HG02973 (cell line): Measurements from ENCODE around the gene CELF5.
"Not testable (repeated sequence)": the region's sequence is repeated elsewhere in the genome, so short reads cannot be mapped to it uniquely, and the experiment has no call there.

Experiments
- ATAC-seq: cut with Tn5 transposase; IDR thresholded peaks from one replicate; pipeline ENCODE4 v1.9.1; 2021; ENCODE audit warnings: moderate library complexity; ENCODE audit not compliant: unreplicated experiment

The CELF5 gene

DNA sequence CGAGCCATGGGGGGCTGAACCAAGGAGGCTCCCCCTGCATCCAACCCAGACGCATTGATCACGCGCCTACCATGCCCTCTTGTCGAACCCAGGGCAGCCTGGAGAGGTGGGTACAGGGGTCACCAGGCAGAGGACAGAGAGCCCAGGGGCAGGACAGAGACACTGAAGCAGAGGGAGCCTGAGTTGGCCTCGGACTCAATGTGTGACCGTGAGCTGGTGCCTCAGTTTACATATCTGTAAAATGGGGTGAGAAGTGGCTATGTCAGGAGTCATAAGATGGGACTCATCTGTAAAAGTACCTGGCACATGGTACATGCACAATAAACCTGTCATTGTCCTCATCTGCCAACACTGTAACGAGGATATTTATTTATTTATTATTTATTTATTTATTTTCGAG is 117.8 kb downstream of the CELF5 start:
- ATAC-seq: no peak

DNA sequence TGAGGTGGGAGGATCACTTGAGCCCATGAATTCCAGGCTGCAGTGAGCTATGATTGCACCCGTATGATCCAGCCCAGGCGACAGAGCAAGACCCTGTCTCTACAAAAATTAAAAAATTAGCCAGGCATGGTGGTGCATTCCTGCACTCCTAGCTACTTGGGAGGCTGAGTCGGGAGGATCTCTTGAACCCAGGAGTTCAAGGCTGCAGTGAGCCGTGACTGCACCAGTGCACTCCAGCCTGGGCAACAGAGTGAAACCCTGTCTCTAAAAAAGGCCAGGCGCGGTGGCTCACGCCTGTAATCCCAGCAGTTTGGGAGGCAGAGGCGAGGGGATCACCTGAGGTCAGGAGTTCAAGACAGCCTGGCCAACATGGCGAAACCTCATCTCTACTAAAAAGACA is 118.5 kb downstream of the CELF5 start:
- ATAC-seq: not testable (repeated sequence)

DNA sequence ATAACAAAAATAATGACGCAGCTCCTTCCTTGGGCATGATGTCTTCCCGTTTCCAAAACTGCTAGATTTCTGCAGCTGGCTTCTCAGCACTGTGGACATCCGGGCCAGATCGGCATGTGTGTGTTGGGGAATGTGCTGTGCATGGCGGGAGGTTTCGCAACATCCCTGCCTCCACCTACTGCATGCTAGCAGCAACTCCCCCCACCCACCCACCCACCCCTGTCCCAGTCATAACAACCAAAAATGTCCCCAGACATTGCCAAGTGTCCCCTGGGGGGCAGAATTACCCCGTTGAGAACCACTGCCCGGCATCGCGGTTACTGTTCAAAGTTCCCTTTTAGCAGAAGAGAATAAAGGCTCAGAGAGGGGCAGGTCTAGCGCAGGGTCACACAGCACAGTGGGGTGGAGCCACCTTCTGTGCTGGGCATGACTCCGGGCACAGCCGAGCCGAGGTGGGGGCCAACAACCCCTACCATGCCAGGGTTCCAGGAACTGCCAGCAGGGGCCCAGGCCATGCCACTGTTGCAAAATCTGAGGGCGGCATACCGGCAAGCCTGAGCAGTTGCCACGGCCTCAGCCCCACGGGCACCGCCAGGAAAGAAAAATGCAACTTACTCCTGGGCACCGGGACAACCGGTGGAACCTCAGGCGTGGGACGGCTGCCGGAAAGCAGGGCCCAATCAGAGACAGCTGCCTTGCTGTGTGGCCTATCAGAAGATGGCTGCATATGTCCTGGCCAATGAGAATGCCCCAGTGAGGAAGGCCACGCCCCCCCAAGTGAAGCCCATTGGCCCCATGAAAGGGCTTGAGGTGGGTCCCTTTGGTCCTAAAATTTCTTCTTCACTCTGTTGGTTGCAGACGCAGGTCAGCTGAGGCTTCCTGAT is 119.4 kb downstream of the CELF5 start:
- no peak for ATAC-seq

DNA sequence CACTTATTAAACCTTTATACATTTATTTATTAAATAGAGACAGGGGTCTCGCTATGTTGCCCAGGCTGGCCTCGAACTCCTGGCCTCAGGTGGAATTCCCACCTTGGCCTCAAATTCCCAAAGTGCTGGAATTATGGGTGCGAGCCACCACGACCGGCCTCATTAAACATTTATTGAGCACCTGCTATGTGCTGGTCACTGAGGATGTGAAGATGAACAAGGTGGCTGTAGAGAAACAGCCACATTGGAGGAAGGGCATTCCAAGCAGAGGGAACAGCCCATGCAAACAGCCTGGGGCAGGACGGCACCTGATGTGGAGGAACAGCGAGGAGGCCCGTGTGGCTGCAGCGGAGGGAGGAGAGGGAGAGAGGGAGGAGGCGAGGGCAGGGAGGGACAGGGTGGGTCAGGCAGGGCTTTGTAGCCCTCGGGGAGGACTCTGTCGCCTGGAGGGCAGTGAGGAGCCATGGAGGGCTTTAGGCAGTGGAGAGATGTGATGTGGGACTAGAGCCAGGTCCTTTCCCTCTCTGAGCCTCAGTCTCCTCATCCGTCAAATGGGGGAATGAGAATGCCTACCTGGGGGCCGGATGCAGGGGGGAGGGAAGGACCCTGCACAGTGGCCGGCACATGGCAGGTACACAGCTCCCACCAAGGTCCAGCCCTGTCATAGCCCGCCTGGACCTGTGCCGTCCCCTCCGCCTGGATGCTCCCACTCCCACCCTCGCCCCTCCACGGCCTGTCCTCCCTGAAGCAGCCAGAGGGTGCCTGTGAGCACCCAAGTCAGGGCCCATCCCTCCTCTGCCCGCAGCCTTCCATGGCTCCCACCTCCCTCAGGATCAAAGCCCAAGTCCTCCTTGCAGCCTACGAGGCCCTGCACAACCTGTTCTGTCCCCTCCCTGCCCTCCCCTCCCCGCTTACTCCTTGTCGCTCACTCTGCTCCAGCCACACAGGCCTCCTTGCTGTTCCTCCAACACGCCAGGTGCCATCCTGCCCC is 120.4 kb downstream of the CELF5 start:
- no peak for ATAC-seq

DNA sequence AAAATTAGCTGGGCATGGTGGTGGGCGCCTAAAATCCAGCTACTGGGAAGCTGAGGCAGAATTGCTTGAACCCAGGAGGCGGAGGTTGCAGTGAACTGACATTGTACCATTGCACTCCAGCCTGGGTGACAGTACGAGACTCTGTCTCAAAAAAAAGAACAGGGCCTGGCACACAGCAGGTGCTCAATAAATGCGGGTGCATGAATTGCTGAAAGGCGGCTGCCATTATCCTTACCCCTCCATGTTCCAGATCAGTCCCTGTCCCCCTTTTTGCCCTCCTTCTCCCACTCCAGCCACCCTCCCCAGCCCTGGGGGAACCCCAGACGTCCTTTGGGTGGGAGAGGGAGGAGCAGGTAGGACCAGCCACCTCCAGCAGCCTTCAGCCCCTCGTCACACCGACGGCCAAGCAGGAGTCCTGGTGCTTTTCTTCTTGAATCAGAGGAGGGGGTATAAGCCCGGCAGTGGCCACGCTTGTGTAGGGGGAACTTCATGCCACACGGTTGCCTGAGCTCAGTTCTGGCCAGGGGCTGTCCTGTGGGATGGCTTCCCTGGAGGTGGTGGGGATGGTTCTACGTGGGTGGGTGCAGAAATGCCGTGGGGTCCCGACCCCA is 121.5 kb downstream of the CELF5 start:
- no peak for ATAC-seq
